LoVo (cell line): ENCODE measurements around the gene GOSR2.

Experiments
- DNase-seq: peaks from one replicate; pipeline ENCODE4 v3.0.0-alpha.2; 2016; ENCODE audit warnings: low spot score

GOSR2 gene

GRCh38 chr17:46922804-46923635 lies at the start of gene GOSR2:
Gene GOSR2 (plus strand): TSS chr17:46923160. CDS start chr17:46923193, 33 bp downstream.
- DNase-seq: peak; percentile 92

DNA sequence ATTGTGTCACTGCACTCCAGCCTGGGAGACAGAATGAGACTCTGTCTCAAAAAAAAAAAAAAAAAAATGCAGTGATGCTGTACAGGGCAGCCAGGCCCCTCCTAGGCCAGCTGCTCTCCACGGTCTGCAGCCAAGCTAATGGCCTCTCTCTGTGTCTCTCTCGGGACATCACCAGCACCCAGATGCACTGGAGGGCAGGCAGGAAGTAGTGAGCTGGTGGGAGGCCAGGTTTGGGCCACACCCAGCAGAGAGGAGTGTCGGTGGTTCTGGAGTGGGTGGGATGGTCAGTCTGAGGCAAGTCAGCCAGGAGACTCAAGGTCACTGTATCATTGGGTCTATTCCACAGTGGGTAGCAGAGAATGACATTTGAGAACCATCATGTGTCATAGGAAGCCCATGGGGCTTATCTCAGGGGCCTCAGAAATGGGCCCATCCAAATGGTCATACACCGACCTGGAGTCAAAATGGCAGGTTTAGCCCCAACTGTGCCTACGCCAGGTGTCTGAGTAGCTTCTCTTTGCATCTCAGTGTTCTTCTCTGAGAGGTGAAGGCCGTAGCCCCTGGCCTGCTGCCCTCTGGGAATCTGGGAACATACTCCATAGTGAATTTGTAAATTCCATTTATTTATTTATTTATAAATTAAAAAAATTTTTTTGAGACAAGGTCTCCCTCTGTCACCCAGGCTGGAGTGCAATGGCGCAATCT lies 48.9 kb upstream of the GOSR2 start:
- no peak for DNase-seq

- no peak for DNase-seq
Measured at GRCh38 chr17:46874906-46875305, 48.1 kb upstream of the GOSR2 start.

GRCh38 chr17:46875849-46876352 lies 47.1 kb upstream of the GOSR2 start:
- no peak for DNase-seq

DNA sequence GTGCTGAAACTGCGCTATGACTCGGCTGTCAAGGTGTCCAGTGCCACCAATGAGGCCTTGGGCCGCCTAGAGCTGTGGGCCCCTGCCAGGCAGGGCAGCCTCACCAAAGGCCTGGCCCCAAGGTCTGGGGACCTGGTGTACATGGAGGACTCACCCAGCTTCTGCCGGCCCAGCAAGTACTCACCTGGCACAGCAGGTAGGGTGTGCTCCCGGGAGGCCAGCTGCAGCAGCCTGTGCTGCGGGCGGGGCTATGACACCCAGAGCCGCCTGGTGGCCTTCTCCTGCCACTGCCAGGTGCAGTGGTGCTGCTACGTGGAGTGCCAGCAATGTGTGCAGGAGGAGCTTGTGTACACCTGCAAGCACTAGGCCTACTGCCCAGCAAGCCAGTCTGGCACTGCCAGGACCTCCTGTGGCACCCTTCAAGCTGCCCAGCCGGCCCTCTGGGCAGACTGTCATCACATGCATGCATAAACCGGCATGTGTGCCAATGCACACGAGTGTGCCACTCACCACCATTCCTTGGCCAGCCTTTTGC lies 46.5 kb upstream of the GOSR2 start:
- DNase-seq: peak; percentile 41

DNA sequence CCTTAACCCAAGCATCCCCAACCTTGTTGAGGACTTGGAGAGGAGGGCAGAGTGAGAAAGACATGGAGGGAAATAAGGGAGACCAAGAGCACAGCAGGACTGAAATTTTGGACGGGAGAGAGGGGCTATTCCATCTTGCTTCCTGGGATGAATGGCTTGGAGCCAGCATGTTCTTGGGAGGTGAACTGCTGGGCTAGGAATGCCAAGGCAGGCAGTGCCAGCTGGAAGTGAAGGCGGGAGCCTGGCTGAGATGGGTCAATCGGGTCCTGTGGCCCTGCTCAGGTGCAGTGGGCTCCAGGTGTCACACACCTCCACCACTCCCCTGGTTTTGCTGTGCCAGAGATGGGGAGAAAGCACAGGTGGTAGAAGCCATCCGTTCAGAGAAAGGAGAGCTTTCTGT lies 46.0 kb upstream of the GOSR2 start:
- no peak for DNase-seq

DNA sequence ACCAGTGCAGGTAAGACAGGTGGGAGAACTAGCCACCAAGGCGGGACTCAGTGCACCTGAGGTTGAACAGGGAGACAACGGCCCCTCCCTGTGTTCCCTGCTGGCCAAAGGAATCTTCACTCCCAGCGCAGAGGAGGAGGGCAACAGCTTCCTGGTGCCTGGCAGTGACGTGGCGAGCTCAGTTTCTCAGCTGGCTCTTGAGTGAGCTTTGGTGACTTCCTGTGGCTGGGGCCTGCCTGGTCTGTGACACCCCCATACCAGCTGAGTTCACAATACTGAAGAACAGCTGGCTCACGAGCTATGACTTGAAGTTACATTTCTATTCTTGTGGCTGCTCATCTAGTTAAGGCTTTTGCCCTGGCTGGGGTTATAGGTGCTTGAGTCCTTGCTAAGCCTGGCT lies 45.5 kb upstream of the GOSR2 start:
- DNase-seq: no peak

DNA sequence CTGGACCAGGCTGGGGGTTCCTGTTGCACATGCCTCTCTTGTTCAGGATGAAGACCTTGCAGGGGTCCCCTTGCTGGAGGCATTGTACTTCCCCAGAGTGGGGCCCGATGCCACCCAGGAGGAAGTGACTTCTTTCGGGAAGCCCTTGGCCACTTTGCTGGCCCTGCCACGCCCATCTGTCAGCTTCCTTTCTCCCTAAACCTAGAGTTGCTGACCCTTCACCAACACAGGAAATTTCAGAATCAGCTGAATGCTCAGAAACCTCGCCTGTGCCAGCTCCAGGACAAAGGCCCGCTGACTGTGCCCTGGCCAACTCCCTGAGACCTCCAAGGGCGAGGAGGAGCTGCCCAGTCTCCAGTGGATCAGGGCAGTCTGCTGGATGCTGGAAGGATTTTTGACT lies 44.9 kb upstream of the GOSR2 start:
- no peak for DNase-seq

DNA sequence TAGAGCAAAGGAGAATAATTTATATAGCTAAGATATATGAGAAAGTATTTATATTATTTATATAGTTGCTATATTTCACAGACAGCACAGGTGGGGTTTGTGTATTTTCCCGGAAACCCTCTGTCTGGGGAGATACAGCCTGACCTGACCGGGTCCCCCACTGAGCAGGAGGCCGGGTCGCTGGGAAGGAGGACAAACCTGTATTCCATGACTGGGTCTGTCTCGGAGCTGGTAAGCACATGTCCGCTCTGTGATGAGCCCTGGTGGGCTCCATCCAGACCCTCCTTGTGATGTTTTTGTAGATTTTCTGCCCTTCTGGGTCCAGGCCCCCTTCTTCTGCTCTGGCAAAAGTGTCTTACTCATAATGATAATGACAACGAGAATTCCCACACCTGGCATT lies 43.9 kb upstream of the GOSR2 start:
- no peak for DNase-seq

DNA sequence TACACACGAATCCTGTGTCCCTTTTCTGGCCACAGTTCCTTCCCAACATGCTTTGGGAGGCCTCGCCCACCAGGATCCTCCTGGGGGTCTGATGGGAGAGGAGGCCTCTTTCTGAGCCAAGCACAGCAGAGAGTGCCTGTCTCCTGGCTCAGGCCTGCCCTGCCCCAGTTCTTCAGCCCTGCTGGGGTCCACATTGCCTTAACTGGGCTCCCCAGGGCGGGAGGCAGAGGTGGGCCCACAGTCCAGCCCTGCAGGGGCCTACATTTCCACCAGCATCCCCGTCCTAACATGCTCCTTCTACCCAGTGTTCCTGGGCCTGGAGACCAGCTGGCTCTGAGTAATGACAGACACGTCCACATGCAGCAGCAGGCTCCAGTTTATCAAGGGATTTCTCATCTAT lies 41.9 kb upstream of the GOSR2 start:
- no peak for DNase-seq

GRCh38 chr17:46882666-46883065 lies 40.3 kb upstream of the GOSR2 start:
- no peak for DNase-seq

- DNase-seq: no peak
Measured at GRCh38 chr17:46883871-46884520, 39.0 kb upstream of the GOSR2 start.

DNA sequence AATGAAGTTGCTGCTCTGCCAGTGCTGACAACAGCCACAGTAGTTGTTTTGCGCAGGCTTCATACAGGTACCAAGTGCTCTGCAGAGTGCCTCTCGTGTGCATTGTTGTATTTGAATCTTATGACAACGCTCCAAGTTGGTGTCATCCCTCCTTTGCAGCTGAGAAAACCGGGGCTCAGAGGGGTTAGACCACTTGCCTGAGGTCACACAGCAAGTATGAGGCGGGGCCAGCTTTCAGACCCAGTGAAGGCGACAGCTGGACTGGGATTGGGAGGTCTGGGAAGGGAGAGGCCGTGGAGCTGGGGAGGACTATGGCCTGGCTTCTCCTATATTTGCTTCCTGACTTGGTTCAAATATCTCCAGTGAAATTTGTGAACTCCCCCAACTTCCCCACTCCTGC lies 38.4 kb upstream of the GOSR2 start:
- DNase-seq: no peak

DNA sequence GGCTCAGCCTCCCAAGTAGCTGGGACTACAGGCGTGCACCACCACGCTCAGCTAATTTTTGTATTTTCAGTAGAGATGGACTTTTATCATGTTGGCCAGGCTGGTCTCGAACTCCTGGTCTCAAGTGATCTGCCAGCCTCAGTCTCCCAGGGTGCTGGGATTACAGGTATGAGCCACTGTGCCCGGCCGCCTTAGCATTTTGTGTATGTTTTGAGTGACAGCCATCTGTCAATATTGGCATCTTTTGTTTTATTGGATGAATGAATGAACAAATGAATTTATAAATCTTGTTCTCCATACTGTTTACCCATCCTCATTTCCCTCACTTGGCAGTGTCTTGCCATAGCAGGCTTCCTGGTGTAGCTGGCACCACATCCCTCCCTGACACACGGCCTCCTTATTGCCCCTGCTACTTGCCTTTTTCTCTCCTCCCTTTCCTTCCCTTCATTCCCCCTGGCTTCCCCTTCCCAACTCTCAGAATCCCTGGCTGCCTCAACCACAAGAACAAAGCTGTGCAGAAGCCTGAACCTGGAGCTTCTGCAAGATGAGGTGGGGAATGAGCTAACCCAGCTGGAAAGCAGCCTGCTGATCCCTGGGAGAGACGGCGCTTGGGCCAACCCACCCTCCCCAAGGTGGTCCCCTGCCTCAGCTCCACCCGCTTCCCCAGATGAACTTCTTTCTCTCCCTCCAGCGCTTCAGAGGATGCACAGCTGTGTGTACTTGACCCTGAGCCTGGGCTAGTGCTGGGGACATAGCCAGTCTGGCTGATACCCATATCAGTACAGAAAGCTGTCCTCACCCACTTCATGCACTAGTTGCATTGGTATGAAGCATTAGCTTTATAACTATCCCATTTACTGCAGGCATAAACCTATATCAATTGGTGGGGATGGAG lies 37.3 kb upstream of the GOSR2 start:
- no peak for DNase-seq

- DNase-seq: no peak
Measured at GRCh38 chr17:46886310-46886663, 36.7 kb upstream of the GOSR2 start.

DNA sequence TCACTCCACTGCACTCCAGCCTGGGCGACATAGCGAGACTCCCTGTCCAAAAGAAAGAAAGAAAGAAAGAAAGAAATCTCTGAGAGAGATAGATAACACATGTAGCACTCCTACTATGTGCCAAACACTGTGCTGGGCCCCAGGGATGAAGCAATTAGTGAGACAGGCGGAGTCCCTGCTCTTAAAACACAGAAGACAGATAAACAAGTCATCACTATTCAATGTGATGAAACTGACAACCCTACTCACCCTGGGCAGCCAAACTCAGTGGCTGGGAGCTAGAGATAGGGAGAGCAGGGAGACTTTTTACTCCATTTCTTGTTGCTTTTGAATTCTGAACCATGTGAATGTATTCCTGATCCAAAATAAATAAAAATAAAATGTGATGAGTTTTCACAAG lies 35.2 kb upstream of the GOSR2 start:
- no peak for DNase-seq

DNA sequence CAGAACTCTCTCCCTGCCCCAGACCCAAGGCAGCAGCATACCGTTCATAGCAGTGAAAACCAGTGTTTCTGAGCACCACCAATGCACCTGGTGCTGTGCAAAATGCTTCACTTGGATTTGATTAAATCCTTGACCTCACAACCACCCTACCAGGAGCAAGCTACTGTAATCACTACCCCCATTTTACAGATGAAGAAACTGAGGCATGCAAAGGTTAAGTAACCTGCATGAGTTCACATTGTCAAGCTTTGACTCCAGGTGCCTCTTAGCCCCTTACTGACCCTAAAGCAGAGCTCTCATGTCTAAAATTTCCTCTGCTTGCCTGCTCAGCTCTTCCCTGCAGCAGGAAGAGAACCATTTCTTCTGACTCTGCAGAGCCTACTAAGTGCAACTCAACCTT lies 34.2 kb upstream of the GOSR2 start:
- no peak for DNase-seq

DNA sequence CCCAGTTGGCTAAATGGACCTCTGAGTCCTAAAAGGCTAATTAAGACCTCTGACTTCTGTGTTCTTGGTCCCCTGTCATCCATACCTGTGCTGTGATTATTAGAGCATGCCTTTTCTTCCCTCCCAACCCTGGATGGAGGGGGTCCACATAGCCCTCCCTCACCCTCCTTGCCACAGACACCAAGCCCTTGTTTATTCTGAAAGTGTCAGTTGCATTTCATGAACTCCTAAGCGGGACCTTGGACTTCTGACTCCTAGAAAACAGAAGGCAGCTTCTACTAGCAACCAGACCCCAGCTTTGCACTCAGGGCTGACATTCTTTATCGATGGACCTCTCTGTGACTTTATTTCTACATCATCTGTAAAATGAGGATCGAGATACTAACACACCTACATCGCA lies 33.4 kb upstream of the GOSR2 start:
- DNase-seq: no peak

GRCh38 chr17:46889992-46890564 lies 32.9 kb upstream of the GOSR2 start:
- no peak for DNase-seq

DNA sequence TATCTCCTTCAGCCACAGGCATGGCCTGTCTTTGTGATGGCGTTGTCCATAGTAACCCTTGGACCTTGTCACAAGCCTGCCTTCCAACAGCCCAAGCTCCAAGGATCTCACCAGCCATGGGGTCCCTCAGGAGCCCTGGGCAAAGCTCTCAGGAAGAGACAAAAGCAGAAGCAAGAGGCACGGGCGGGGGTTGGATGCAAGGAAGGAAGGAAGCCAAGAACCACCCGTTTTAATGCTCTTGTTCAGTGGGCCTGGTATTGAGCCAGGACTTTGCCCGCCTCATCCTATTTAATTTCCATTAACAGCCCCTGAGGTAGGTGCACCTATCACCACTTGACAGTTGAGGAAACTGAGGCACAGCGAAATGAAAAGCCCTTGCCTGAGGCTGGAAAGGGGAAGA lies 32.3 kb upstream of the GOSR2 start:
- DNase-seq: no peak

GRCh38 chr17:46892192-46892703 lies 30.7 kb upstream of the GOSR2 start:
- no peak for DNase-seq
